ENCODE measurements around the gene MSN.
"Not testable (repeated sequence)": the region's sequence is repeated elsewhere in the genome, so short reads cannot be mapped to it uniquely, and the experiment has no call there.

Gene MSN

DNA sequence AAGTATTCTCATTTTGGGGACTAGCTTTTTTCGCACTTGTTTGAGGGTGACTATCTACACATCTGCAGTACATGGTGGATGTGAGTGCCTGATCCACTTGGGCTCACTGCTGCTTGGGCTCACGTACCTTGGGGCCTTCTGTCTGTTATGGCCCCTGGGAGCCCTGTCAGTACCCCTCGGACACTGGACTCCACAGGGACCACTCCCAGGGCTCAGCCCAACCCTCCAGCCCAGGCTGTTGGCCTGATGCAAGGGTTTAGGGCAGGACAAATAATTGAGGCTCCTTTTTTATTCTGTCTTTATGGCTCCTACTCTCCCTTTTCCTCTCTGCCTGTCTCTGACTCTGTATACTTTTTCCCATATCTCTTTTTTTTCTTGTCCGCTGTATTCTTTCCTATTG lies 32.7 kb upstream of the MSN start:
- Histone ChIP-seq H3K4me1 (ENCODE audit: control insufficient read depth in 2 of 2, insufficient read depth in 1 of 2, low read depth in 1 of 2, low read length in 2 of 2) (no peaks in the 10 kb centered on the region), H2AFZ (ENCODE audit: low read length) (no peak overlapping the region), H4K8ac (ENCODE audit: low read depth, low read length) (no peak overlapping the region), H2BK120ac (ENCODE audit: low read depth, low read length) (no peak overlapping the region), H3K36me3 (replicated peaks in 1 of 2; ENCODE audit: control insufficient read depth in 2 of 2, insufficient read depth in 2 of 2, low read length in 2 of 2) (no peaks in the 10 kb centered on the region), H3K14ac (ENCODE audit: low read length) (no peak overlapping the region), H3K4me2 (ENCODE audit: insufficient read depth, low read length, poor library complexity, severe bottlenecking) (no peak overlapping the region), H3K27me3 (ENCODE audit: control insufficient read depth in 3 of 3, insufficient read depth in 3 of 3, low read depth in 1 of 3, low read length in 3 of 3) (no peaks in the 10 kb centered on the region), H4K91ac (ENCODE audit: low read depth, low read length, poor library complexity) (no peak overlapping the region), H2BK5ac (ENCODE audit: low read length) (no peak overlapping the region), H3K79me1 (ENCODE audit: low read depth, low read length) (no peaks in the 10 kb centered on the region), H2BK12ac (ENCODE audit: low read length) (no peak overlapping the region), H3K4me3 (ENCODE audit: low read length in 2 of 2) (no peak overlapping the region), H2AK5ac (ENCODE audit: low read depth, low read length) (no peak overlapping the region), H3K9ac (ENCODE audit: low read depth, low read length, poor library complexity) (no peak overlapping the region), H2BK15ac (ENCODE audit: low read length) (no peak overlapping the region), H3K18ac (ENCODE audit: low read length) (no peak overlapping the region), H3K27ac (replicated peaks; ENCODE audit: low read length) (no peak overlapping the region), H3K9me3 (replicated peaks in 1 of 2; ENCODE audit: control insufficient read depth in 2 of 2, insufficient read depth in 1 of 2, low read depth in 1 of 2, low read length in 2 of 2) (no peaks in the 10 kb centered on the region), H3K4ac (ENCODE audit: low read length) (no peak overlapping the region), H3K23ac (ENCODE audit: low read depth, low read length, poor library complexity) (no peak overlapping the region)
- no CpG with 5 or more reads among the region's 4 CpGs for WGBS, 2 donors (ENCODE audit: extremely low coverage in 2 of 2, insufficient read length in 2 of 2, insufficient replicate concordance in 1 of 2)
- no peak for DNase-seq (ENCODE audit: low spot score)

DNA sequence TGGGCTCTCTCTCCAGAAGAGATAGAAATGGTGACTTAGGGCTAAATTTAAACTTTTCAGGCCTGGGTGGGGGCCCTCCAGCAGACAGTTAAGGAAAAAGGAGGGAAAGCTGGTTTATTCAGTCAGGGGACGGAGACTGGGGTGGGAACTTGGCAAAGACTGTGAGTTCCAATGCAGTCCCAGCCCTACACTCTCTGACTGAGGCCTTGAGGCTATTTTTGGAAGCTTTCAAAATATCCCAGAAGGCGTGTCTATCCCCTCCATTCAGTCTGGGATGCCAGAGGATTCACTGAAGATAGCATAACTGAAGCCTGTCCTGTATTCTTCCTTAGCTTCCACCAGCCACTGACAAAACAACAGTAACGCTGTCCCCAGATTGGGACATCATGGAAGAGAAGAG lies 32.1 kb upstream of the MSN start:
- H3K79me1 ChIP-seq (ENCODE audit: low read depth, low read length), result no peaks in the 10 kb centered on the region
- WGBS, 2 donors (ENCODE audit: extremely low coverage in 2 of 2, insufficient read length in 2 of 2, insufficient replicate concordance in 1 of 2), result no CpG with 5 or more reads among the region's 3 CpGs
- no peak overlapping the region for H3K4me2 ChIP-seq (ENCODE audit: insufficient read depth, low read length, poor library complexity, severe bottlenecking)
- no peak overlapping the region for H3K23ac ChIP-seq (ENCODE audit: low read depth, low read length, poor library complexity)
- H2BK120ac ChIP-seq (ENCODE audit: low read depth, low read length), result no peak overlapping the region
- H3K4me1 ChIP-seq (ENCODE audit: control insufficient read depth in 2 of 2, insufficient read depth in 1 of 2, low read depth in 1 of 2, low read length in 2 of 2), result no peaks in the 10 kb centered on the region
- H2BK5ac ChIP-seq (ENCODE audit: low read length), result no peak overlapping the region
- no peak overlapping the region for H2AK5ac ChIP-seq (ENCODE audit: low read depth, low read length)
- no peaks in the 10 kb centered on the region for H3K9me3 ChIP-seq (replicated peaks in 1 of 2; ENCODE audit: control insufficient read depth in 2 of 2, insufficient read depth in 1 of 2, low read depth in 1 of 2, low read length in 2 of 2)
- no peak overlapping the region for H3K4me3 ChIP-seq (ENCODE audit: low read length in 2 of 2)
- no peak overlapping the region for H3K18ac ChIP-seq (ENCODE audit: low read length)
- no peak overlapping the region for H2AFZ ChIP-seq (ENCODE audit: low read length)
- no peak overlapping the region for H3K27ac ChIP-seq (replicated peaks; ENCODE audit: low read length)
- H3K36me3 ChIP-seq (replicated peaks in 1 of 2; ENCODE audit: control insufficient read depth in 2 of 2, insufficient read depth in 2 of 2, low read length in 2 of 2), result no peaks in the 10 kb centered on the region
- no peak overlapping the region for H3K9ac ChIP-seq (ENCODE audit: low read depth, low read length, poor library complexity)
- H4K8ac ChIP-seq (ENCODE audit: low read depth, low read length), result no peak overlapping the region
- H2BK15ac ChIP-seq (ENCODE audit: low read length), result no peak overlapping the region
- H3K27me3 ChIP-seq (ENCODE audit: control insufficient read depth in 3 of 3, insufficient read depth in 3 of 3, low read depth in 1 of 3, low read length in 3 of 3), result no peaks in the 10 kb centered on the region
- H4K91ac ChIP-seq (ENCODE audit: low read depth, low read length, poor library complexity), result no peak overlapping the region
- DNase-seq (ENCODE audit: low spot score), result no peak
- no peak overlapping the region for H3K14ac ChIP-seq (ENCODE audit: low read length)
- H3K4ac ChIP-seq (ENCODE audit: low read length), result no peak overlapping the region
- H2BK12ac ChIP-seq (ENCODE audit: low read length), result no peak overlapping the region

DNA sequence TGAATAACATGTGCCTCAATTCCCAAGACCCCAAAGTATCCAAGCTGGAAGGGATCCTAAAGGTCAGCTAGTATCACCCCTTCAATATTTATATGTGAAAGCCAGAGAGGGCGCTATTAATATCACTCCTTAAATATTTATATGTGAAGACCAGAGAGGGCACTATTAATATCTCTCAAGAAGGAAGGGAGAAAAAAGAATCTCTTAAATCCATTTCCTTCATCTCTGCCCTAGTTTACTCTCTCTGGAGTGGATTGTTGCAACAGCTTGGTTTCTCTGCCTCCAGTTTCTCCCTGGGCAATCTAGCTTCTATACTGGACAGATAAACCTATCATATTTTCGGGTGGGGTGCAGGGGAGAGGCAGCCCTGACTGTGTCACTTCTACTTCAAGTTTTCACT lies 31.6 kb upstream of the MSN start:
- Histone ChIP-seq H2BK120ac (ENCODE audit: low read depth, low read length) (no peak overlapping the region), H2BK15ac (ENCODE audit: low read length) (no peak overlapping the region), H4K91ac (ENCODE audit: low read depth, low read length, poor library complexity) (no peak overlapping the region), H2AK5ac (ENCODE audit: low read depth, low read length) (no peak overlapping the region), H3K4me1 (ENCODE audit: control insufficient read depth in 2 of 2, insufficient read depth in 1 of 2, low read depth in 1 of 2, low read length in 2 of 2) (no peaks in the 10 kb centered on the region), H3K23ac (ENCODE audit: low read depth, low read length, poor library complexity) (no peak overlapping the region), H3K4me2 (ENCODE audit: insufficient read depth, low read length, poor library complexity, severe bottlenecking) (no peak overlapping the region), H3K27ac (replicated peaks; ENCODE audit: low read length) (no peak overlapping the region), H3K14ac (ENCODE audit: low read length) (no peak overlapping the region), H3K36me3 (replicated peaks in 1 of 2; ENCODE audit: control insufficient read depth in 2 of 2, insufficient read depth in 2 of 2, low read length in 2 of 2) (no peaks in the 10 kb centered on the region), H4K8ac (ENCODE audit: low read depth, low read length) (no peak overlapping the region), H3K9ac (ENCODE audit: low read depth, low read length, poor library complexity) (no peak overlapping the region), H2BK12ac (ENCODE audit: low read length) (no peak overlapping the region), H2AFZ (ENCODE audit: low read length) (no peak overlapping the region), H3K18ac (ENCODE audit: low read length) (no peak overlapping the region), H3K27me3 (ENCODE audit: control insufficient read depth in 3 of 3, insufficient read depth in 3 of 3, low read depth in 1 of 3, low read length in 3 of 3) (no peaks in the 10 kb centered on the region), H3K79me1 (ENCODE audit: low read depth, low read length) (no peaks in the 10 kb centered on the region), H3K9me3 (replicated peaks in 1 of 2; ENCODE audit: control insufficient read depth in 2 of 2, insufficient read depth in 1 of 2, low read depth in 1 of 2, low read length in 2 of 2) (no peaks in the 10 kb centered on the region), H3K4me3 (ENCODE audit: low read length in 2 of 2) (no peak overlapping the region), H2BK5ac (ENCODE audit: low read length) (no peak overlapping the region), H3K4ac (ENCODE audit: low read length) (no peak overlapping the region)
- no CpG with 5 or more reads among the region's 2 CpGs for WGBS, 2 donors (ENCODE audit: extremely low coverage in 2 of 2, insufficient read length in 2 of 2, insufficient replicate concordance in 1 of 2)
- DNase-seq (ENCODE audit: low spot score), result no peak

DNA sequence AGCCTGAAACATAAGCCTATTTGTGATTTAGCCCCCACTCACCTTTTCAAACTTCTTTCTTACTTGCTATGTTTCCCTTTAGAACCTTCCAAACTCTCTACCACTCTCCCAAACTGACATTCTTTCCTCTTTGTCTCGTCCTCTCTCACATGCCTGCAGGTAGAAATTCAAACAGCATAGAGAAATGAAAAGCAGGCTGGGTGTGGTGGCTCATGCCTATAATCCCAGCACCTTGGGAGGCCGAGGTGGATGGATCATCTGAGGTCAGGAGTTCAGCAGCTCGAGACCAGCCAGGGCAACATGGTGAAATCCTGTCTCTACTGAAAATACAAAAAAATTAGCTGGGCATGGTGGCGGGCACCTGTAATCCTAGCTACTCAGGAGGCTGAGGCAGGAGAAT lies 31.2 kb upstream of the MSN start:
- H2BK5ac ChIP-seq (ENCODE audit: low read length); H3K27me3 ChIP-seq (ENCODE audit: control insufficient read depth in 3 of 3, insufficient read depth in 3 of 3, low read depth in 1 of 3, low read length in 3 of 3); H3K4me2 ChIP-seq (ENCODE audit: insufficient read depth, low read length, poor library complexity, severe bottlenecking); H4K91ac ChIP-seq (ENCODE audit: low read depth, low read length, poor library complexity); H3K14ac ChIP-seq (ENCODE audit: low read length); H3K36me3 ChIP-seq (replicated peaks in 1 of 2; ENCODE audit: control insufficient read depth in 2 of 2, insufficient read depth in 2 of 2, low read length in 2 of 2); H3K27ac ChIP-seq (replicated peaks; ENCODE audit: low read length); H3K9ac ChIP-seq (ENCODE audit: low read depth, low read length, poor library complexity); H2AK5ac ChIP-seq (ENCODE audit: low read depth, low read length); H3K4me3 ChIP-seq (ENCODE audit: low read length in 2 of 2); H2AFZ ChIP-seq (ENCODE audit: low read length); H3K9me3 ChIP-seq (replicated peaks in 1 of 2; ENCODE audit: control insufficient read depth in 2 of 2, insufficient read depth in 1 of 2, low read depth in 1 of 2, low read length in 2 of 2); H3K18ac ChIP-seq (ENCODE audit: low read length); H3K4ac ChIP-seq (ENCODE audit: low read length); H2BK12ac ChIP-seq (ENCODE audit: low read length); H3K23ac ChIP-seq (ENCODE audit: low read depth, low read length, poor library complexity); H3K79me1 ChIP-seq (ENCODE audit: low read depth, low read length); H2BK120ac ChIP-seq (ENCODE audit: low read depth, low read length); H3K4me1 ChIP-seq (ENCODE audit: control insufficient read depth in 2 of 2, insufficient read depth in 1 of 2, low read depth in 1 of 2, low read length in 2 of 2); DNase-seq (ENCODE audit: low spot score); H2BK15ac ChIP-seq (ENCODE audit: low read length); H4K8ac ChIP-seq (ENCODE audit: low read depth, low read length): not testable (repeated sequence)
- no CpG with 5 or more reads among the region's 4 CpGs for WGBS, 2 donors (ENCODE audit: extremely low coverage in 2 of 2, insufficient read length in 2 of 2, insufficient replicate concordance in 1 of 2)

Data from neuronal stem cell (in vitro differentiated cells).